A549 (cell line): Measurements from ENCODE around the gene NDRG2. TPM values are rescaled to one million over a fixed set of nuclear protein-coding genes. Genes with fewer than 3 reads are reported as not detected.

ENCODE experiments used
- ATAC-seq, 2 experiments: fragments of 200-7000 bp in 1 of 2; fragments of >200 bp in 1 of 2; cut with Nextera tagmentation in 1 of 2; cut with Tn5 transposase in 1 of 2; 3 replicates each; pipeline versions ENCODE4 v1.8.0 to v1.9.1; 2018 to 2020; ENCODE audit warnings: mild to moderate bottlenecking in 1 of 2, moderate library complexity in 1 of 2
- CTCF ChIA-PET: fragments of 300-600 bp; sonication (Branson Sonifier 250); formaldehyde crosslinking; extraction: SDS; loops from one replicate; lab custom pipeline; 2021; ENCODE audit warnings: antibody characterized with exemption, inconsistent platforms; lab: Yijun Ruan, JAX
- POLR2A ChIA-PET: fragments of 350-600 bp; formaldehyde crosslinking; extraction: SDS; loops from one replicate; lab custom pipeline; 2021; ENCODE audit warnings: antibody characterized with exemption, inconsistent platforms; lab: Yijun Ruan, JAX
- DNase-seq, 2 experiments: peaks; one replicate each; pipeline versions ENCODE4 v3.0.0 to v3.0.0-alpha.2; 2011 to 2016; ENCODE audit warnings: low read depth in 1 of 2, low spot score in 1 of 2
- FAIRE-seq: peaks from 2 replicates; lab custom pipeline; 2011; peaks lifted over from hg19 to GRCh38; lab: Jason Lieb, UNC
- H3K27ac ChIP-seq, 2 experiments: fragments of >200 bp; sonication (Bioruptor Twin); formaldehyde crosslinking; 3 replicates each; pipeline ENCODE4 v1.5.1; 2016 to 2017
- H3K4me1 ChIP-seq: fragments of >200 bp; sonication (Bioruptor Twin); formaldehyde crosslinking; 3 replicates; pipeline ENCODE4 v1.6.1; 2016
- H3K4me2 ChIP-seq: fragments of >200 bp; sonication (Bioruptor Twin); formaldehyde crosslinking; 3 replicates; pipeline ENCODE4 v1.6.1; 2016
- H3K4me3 ChIP-seq: fragments of >200 bp; sonication (Bioruptor Twin); formaldehyde crosslinking; 3 replicates; pipeline ENCODE4 v1.5.1; 2016
- H3K9me3 ChIP-seq: fragments of >200 bp; sonication (Bioruptor Twin); formaldehyde crosslinking; 3 replicates; pipeline ENCODE4 v1.6.1; 2016
- CBX2 ChIP-seq: fragments of 200-600 bp; sonication (generic); IDR thresholded peaks from 2 replicates; pipeline ENCODE4 v1.6.1; 2016; ENCODE audit warnings: low read depth, mild to moderate bottlenecking, borderline replicate concordance
- CEBPB ChIP-seq, 2 experiments: fragments of >200 bp in 1 of 2; sonication (Bioruptor Twin) in 1 of 2; formaldehyde crosslinking in 1 of 2; IDR thresholded peaks; 2 replicates each; pipeline ENCODE4 v1.6.1; 2012 to 2016
- EP300 ChIP-seq, 2 experiments: fragments of >200 bp; sonication (Bioruptor Twin); formaldehyde crosslinking; IDR thresholded peaks; 2 replicates in 1 of 2; 3 replicates in 1 of 2; pipeline ENCODE4 v1.6.1; 2016 to 2017
- ESRRA ChIP-seq: fragments of 150-350 bp; IDR thresholded peaks from 2 replicates; pipeline ENCODE4 v1.6.1; 2014; ENCODE audit warnings: mild to moderate bottlenecking, low read length, borderline replicate concordance
- FOSB ChIP-seq: fragments of 250-450 bp; sonication (Bioruptor Pico); IDR thresholded peaks from 2 replicates; pipeline ENCODE4 v1.5.0; 2020; ENCODE audit warnings: mild to moderate bottlenecking, moderate library complexity
- FOXS1 ChIP-seq: fragments of 250-450 bp; sonication (Bioruptor Pico); IDR thresholded peaks from 2 replicates; pipeline ENCODE4 v1.5.0; 2020; ENCODE audit warnings: mild to moderate bottlenecking, moderate library complexity
- HEYL ChIP-seq: fragments of 250-450 bp; sonication (Bioruptor Pico); IDR thresholded peaks from 2 replicates; pipeline ENCODE4 v1.8.0; 2021; ENCODE audit warnings: mild to moderate bottlenecking, moderate library complexity
- JUN ChIP-seq, 2 experiments: fragments of >200 bp; sonication (Bioruptor Twin); formaldehyde crosslinking; IDR thresholded peaks; 2 replicates in 1 of 2; 3 replicates in 1 of 2; pipeline ENCODE4 v1.6.1; 2016 to 2017
- JUNB ChIP-seq: fragments of >200 bp; sonication (Bioruptor Twin); formaldehyde crosslinking; IDR thresholded peaks from 2 replicates; pipeline ENCODE4 v1.6.1; 2016
- KDM5A ChIP-seq: fragments of 200-600 bp; sonication (generic); IDR thresholded peaks from 2 replicates; pipeline ENCODE4 v1.6.1; 2016; ENCODE audit warnings: antibody characterized with exemption, mild to moderate bottlenecking
- NFE2L2 ChIP-seq: fragments of 150-350 bp; conservative IDR thresholded peaks from 2 replicates; pipeline ENCODE4 v1.6.1; 2014; ENCODE audit warnings: low read length
- NPAS2 ChIP-seq: fragments of 250-450 bp; sonication (Bioruptor Pico); IDR thresholded peaks from 2 replicates; pipeline ENCODE4 v1.8.0; 2022; ENCODE audit warnings: mild to moderate bottlenecking, moderate library complexity, borderline replicate concordance
- PHF8 ChIP-seq: fragments of 200-600 bp; sonication (generic); IDR thresholded peaks from 2 replicates; pipeline ENCODE4 v1.6.1; 2016; ENCODE audit warnings: low read depth, mild to moderate bottlenecking, antibody characterized with exemption, moderate library complexity, borderline replicate concordance
- RARB ChIP-seq: fragments of 250-450 bp; sonication (Bioruptor Pico); IDR thresholded peaks from 2 replicates; pipeline ENCODE4 v1.8.0; 2021; ENCODE audit warnings: mild to moderate bottlenecking, moderate library complexity
- RCOR1 ChIP-seq: fragments of 150-350 bp; IDR thresholded peaks from 2 replicates; pipeline ENCODE4 v1.6.1; 2014; ENCODE audit warnings: antibody characterized with exemption, low read length, low read depth
- ZSCAN20 ChIP-seq: fragments of 250-450 bp; sonication (Bioruptor Pico); IDR thresholded peaks from 2 replicates; pipeline ENCODE4 v1.8.0; 2022; ENCODE audit warnings: mild to moderate bottlenecking, moderate library complexity
- WGBS: methylation state at CpG from one replicate; pipeline ENCODE4 v1.1.6; 2017; ENCODE audit errors: missing lambda C conversion rate; 5-methylcytosine and 5-hydroxymethylcytosine counted together
- polyA plus RNA-seq, 4 experiments: library from polyadenylated mRNA; depleted of rRNA in 3 of 4; stranded (reverse); fragments of >200 nt; fragmentation: RNase III in 1 of 4; extraction: RNeasy Plus Mini Kit Qiagen cat#74134 plus additional on column Dnase treatment in 1 of 4; gene quantifications; 2 replicates in 3 of 4; 3 replicates in 1 of 4; pipeline ENCODE4 v1.2.3, GENCODE V29; 2011 to 2017
- TF ChIP-seq, protein P1 (sequence below): fragments of 250-450 bp; sonication (Bioruptor Pico); IDR thresholded peaks from 2 replicates; pipeline ENCODE4 v1.5.0; 2020; ENCODE audit warnings: low read depth, mild to moderate bottlenecking, moderate library complexity
- TF ChIP-seq, protein P2 (sequence below): fragments of 250-450 bp; sonication (Bioruptor Pico); IDR thresholded peaks from 2 replicates; pipeline ENCODE4 v1.5.0; 2021; ENCODE audit warnings: mild to moderate bottlenecking, moderate library complexity, borderline replicate concordance
- TF ChIP-seq, protein P3 (sequence below): fragments of 150-350 bp; IDR thresholded peaks from 2 replicates; pipeline ENCODE4 v1.6.1; 2014; ENCODE audit warnings: low read depth, mild to moderate bottlenecking, low read length
- TF ChIP-seq, protein P4 (sequence below): IDR thresholded peaks from 2 replicates; pipeline ENCODE4 v1.6.1; 2012; ENCODE audit warnings: low read depth, borderline replicate concordance

The NDRG2 gene
- polyA plus RNA-seq, 2 of the 4 experiments (the other 2 are of a cell fraction) = 4.7 to 6.8 TPM

- WGBS = 79% methylated on average over 4 of the region's 4 CpGs
- Histone ChIP-seq H3K27ac (no peak overlapping the region), H3K4me1 (no peaks in the 10 kb centered on the region), H3K9me3 (no peaks in the 10 kb centered on the region), H3K4me3 (no peak overlapping the region), H3K4me2 (no peak overlapping the region)
- no peak for FAIRE-seq
- ATAC-seq = no peak; a peak in 1 of 6 replicates
- DNase-seq = no peak
- TF ChIP-seq CBX2 (no peak), JUN (IDR thresholded peaks at IDR 0.05) (no peak), ZSCAN20 (CRISPR knock-in tag) (no peak), HEYL (no peak), RCOR1 (no peak), NFE2L2 (no peak), EP300 (IDR thresholded peaks at IDR 0.05) (no peak), CEBPB (IDR thresholded peaks at IDR 0.05) (no peak), KDM5A (no peak)
- TF ChIP-seq, protein P1, sequence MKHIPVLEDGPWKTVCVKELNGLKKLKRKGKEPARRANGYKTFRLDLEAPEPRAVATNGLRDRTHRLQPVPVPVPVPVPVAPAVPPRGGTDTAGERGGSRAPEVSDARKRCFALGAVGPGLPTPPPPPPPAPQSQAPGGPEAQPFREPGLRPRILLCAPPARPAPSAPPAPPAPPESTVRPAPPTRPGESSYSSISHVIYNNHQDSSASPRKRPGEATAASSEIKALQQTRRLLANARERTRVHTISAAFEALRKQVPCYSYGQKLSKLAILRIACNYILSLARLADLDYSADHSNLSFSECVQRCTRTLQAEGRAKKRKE = no peak
- TF ChIP-seq, protein P2, sequence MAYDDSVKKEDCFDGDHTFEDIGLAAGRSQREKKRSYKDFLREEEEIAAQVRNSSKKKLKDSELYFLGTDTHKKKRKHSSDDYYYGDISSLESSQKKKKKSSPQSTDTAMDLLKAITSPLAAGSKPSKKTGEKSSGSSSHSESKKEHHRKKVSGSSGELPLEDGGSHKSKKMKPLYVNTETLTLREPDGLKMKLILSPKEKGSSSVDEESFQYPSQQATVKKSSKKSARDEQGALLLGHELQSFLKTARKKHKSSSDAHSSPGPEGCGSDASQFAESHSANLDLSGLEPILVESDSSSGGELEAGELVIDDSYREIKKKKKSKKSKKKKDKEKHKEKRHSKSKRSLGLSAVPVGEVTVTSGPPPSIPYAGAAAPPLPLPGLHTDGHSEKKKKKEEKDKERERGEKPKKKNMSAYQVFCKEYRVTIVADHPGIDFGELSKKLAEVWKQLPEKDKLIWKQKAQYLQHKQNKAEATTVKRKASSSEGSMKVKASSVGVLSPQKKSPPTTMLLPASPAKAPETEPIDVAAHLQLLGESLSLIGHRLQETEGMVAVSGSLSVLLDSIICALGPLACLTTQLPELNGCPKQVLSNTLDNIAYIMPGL (CRISPR knock-in tag) = no peak
- ChIA-PET POLR2A (no interaction called here), CTCF (interaction anchor here (1.6 to 10.9 kb wide), 4 partner anchors 17 to 142 kb away, joined by 3 to 185 read pairs (median 16); no protein-coding TSS in a partner anchor)
Observed at GRCh38 chr14:20999591-20999990, 25.3 kb downstream of the NDRG2 start.

DNA sequence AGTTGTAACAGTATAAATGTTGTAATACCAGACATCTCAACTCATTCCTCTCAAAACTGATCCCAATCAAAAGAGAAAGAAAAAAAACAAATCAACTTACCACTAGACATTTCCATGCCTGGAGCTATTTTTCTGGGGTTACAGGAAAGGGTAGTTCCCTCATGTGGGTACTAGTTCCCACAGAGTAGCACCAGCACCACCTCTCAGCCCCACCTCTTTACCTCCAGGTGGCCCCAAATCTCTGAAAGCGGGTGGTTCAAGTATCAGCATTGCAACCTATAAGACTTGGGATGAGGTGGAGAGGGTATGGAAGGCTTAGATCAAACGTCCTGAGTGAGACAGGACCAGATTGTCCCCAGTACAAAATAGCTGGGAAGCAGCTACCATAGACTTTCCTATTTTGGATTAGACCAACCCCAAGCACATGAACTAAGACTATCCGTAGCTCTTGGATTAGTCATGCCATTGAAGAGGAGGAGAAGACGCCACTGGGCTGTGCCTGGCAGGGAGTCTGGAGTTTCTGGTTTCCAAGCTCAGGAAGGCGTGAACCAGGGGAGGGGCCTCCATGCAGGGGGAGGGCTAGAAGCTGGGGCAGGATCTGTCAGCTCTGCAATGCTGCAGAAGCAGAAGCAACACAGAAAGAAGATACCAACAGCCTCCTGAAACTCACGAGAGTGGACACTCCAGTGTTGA is 26.0 kb downstream of the NDRG2 start, which contains the start of gene SLC39A2:
SLC39A2 (plus strand) TSS at position 620 of the 693 bp plus-strand sequence. CDS start 154 bp downstream, outside the sequence.
- Histone ChIP-seq H3K27ac (no peak within 1 kb of the TSS), H3K4me3 (no peak within 1 kb of the TSS), H3K4me1 (no peaks in the 10 kb centered on the region), H3K4me2 (no peak within 1 kb of the TSS), H3K9me3 (no peaks in the 10 kb centered on the region)
- no peak for TF ChIP-seq NPAS2 (CRISPR knock-in tag)
- TF ChIP-seq ESRRA = no peak
- TF ChIP-seq, protein P3, sequence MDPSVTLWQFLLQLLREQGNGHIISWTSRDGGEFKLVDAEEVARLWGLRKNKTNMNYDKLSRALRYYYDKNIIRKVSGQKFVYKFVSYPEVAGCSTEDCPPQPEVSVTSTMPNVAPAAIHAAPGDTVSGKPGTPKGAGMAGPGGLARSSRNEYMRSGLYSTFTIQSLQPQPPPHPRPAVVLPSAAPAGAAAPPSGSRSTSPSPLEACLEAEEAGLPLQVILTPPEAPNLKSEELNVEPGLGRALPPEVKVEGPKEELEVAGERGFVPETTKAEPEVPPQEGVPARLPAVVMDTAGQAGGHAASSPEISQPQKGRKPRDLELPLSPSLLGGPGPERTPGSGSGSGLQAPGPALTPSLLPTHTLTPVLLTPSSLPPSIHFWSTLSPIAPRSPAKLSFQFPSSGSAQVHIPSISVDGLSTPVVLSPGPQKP = no peak
- no peak for TF ChIP-seq FOXS1
- TF ChIP-seq FOSB (CRISPR knock-in tag) = no peak
- TF ChIP-seq, protein P4, sequence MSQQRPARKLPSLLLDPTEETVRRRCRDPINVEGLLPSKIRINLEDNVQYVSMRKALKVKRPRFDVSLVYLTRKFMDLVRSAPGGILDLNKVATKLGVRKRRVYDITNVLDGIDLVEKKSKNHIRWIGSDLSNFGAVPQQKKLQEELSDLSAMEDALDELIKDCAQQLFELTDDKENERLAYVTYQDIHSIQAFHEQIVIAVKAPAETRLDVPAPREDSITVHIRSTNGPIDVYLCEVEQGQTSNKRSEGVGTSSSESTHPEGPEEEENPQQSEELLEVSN = no peak
- no peak for TF ChIP-seq RCOR1
- no peak for TF ChIP-seq RARB
- no peak for TF ChIP-seq JUNB
- TF ChIP-seq PHF8 = no peak
- ATAC-seq (peak in 1 of 2 experiments; percentile 65; a peak in 2 of 6 replicates), FAIRE-seq (no peak), DNase-seq (no peak)
- CTCF ChIA-PET = interaction anchor here (1.0 to 10.9 kb wide), 6 partner anchors 18 to 141 kb away, joined by 3 to 185 read pairs (median 10); no protein-coding TSS in a partner anchor
- 55% methylated on average over 6 of the region's 6 CpGs for WGBS
- POLR2A ChIA-PET = no interaction called here
